Heart right ventricle (tissue), 16 donors: ENCODE measurements around the gene ZC2HC1C. TPM values are rescaled to one million over a fixed set of nuclear protein-coding genes. Genes with fewer than 3 reads are reported as not detected.
A peak's percentile ranks its signal among the peaks of the same experiment; 100 is the strongest.

Experiments
- ATAC-seq, 8 donors: fragments of 200-7000 bp; cut with Tn5 transposase; one replicate each; pipeline ENCODE4 v1.9.1; 2020; ENCODE audit warnings: mild to moderate bottlenecking in 8 of 8, moderate library complexity in 8 of 8, moderate number of reproducible peaks in 1 of 8
- DNase-seq, 2 donors: peaks; one replicate each; pipeline ENCODE4 v3.0.0-alpha.2; 2020
- H3K27ac ChIP-seq, 10 donors: fragments of 200-600 bp; sonication (generic) in 2 of 10; one replicate each; pipeline versions ENCODE4 v1.5.0 to v1.8.0; 2020 to 2022; ENCODE audit warnings: mild to moderate bottlenecking in 3 of 10
- H3K27me3 ChIP-seq, 7 donors: fragments of 200-600 bp; one replicate each; pipeline ENCODE4 v1.8.0; 2021 to 2022; ENCODE audit warnings: mild to moderate bottlenecking in 2 of 7
- H3K36me3 ChIP-seq, 9 donors: fragments of 200-600 bp; sonication (generic) in 1 of 9; one replicate each; pipeline versions ENCODE4 v1.5.0 to v1.8.0; 2020 to 2022; ENCODE audit warnings: mild to moderate bottlenecking in 2 of 9
- H3K4me1 ChIP-seq, 9 donors: fragments of 200-600 bp; sonication (generic) in 1 of 9; one replicate each; pipeline versions ENCODE4 v1.5.0 to v1.8.0; 2020 to 2022; ENCODE audit warnings: mild to moderate bottlenecking in 4 of 9
- H3K4me3 ChIP-seq, 10 donors: fragments of 200-600 bp; sonication (generic) in 2 of 10; one replicate each; pipeline versions ENCODE4 v1.5.0 to v1.8.0; 2020 to 2022; ENCODE audit warnings: mild to moderate bottlenecking in 7 of 10, moderate library complexity in 2 of 10
- H3K9me3 ChIP-seq, 11 donors: fragments of 200-600 bp in 10 of 11; sonication (generic) in 2 of 11; one replicate each; pipeline versions ENCODE4 v1.5.0 to v1.8.0; 2013 to 2022; ENCODE audit warnings: mild to moderate bottlenecking in 2 of 11, control low read depth in 1 of 11, moderate library complexity in 1 of 11
- WGBS, 2 donors: extraction: QIAGEN DNeasy Blood & Tissue Kit; methylation state at CpG; one replicate each; pipeline ENCODE4 v1.1.7; 2013; ENCODE audit warnings: inconsistent platforms in 1 of 2; 5-methylcytosine and 5-hydroxymethylcytosine counted together
- intact Hi-C, 10 donors: fragments of 100-400 bp; cut with DNase I; formaldehyde crosslinking; loops; one replicate each; pipeline versions ENCODE4 v1.11.1 to v1.14.2; 2022
- polyA plus RNA-seq, 2 donors: library from polyadenylated mRNA; stranded (reverse); fragments of 200-250 nt; gene quantifications; one replicate each; pipeline ENCODE4 v1.2.3, GENCODE V29; 2013
- total RNA-seq, 10 donors: library from RNA; stranded (reverse); fragmentation: NEBNext Ultra II Directional in 3 of 10; extraction: Animal tissue kit (Norgen Biotek cat#: 25700) in 3 of 10; gene quantifications; one replicate each; pipeline versions ENCODE4 v1.2.1 to v1.2.4, GENCODE V29; 2021 to 2023
- TF ChIP-seq, protein P1 (sequence below), 9 donors: fragments of 200-600 bp; sonication (generic) in 2 of 9; IDR thresholded peaks; one replicate each; pipeline versions ENCODE4 v1.5.0 to v1.8.0; 2021 to 2022; ENCODE audit warnings: antibody characterized with exemption in 9 of 9, mild to moderate bottlenecking in 5 of 9, moderate library complexity in 1 of 9
- donor health status: Arrhythmogenic right ventricular cardiomyopathy.
- donor health status: ischemic (EF 13 %, LVEDD 7.1; RV severe dilation, severe dysfunction).
- donor health status: healthy with polysubstance abuse.
- donor health status: DM: no; HTN: yes; CAD: no.
- donor health status: DM: no; HTN: no; CAD: no.
- donor health status: ischemic (EF 25% LVEDD 6.9; RV normal size, moderate dysfunction).
- donor health status: ischemic (EF 25% LVEDD 5.7; RV mildly dilated, moderate dysfunction).
- donor health status: healthy.
- donor health status: DM: yes; HTN: yes; CAD: no.
- donor health status: Ischemic cardiomyopathy.
- donor health status: ischemic (EF 35%, LVEDD 5.7; RV mildly dilated, moderate dysfunction).
- donor health status: nonischemic (EF 11% LVEDD 7.7; RV severe dilation, severe dysfunction).
- donor health status: DM: yes; HTN: yes; CAD: no.
- donor health status: PGD.
- donor health status: ischemic (EF 29% LVEDD 5.4; RV normal size, mild dysfunction).
- donor health status: nonischemic (EF 23%, LVEDD 6.1; RV moderate dilation, normal function).

ZC2HC1C gene
- total and polyA plus RNA-seq, 12 donors, result 3.7 to 14.6 (median 8.9) TPM

- H3K36me3 ChIP-seq, result peaks cover 0 to 23% (median 0%) of the 10 kb centered on the region in 9 donors
- DNase-seq (no peak), ATAC-seq (no peak)
- intact Hi-C loops, result loop anchor here in 3 of 10 donors (5.0 to 10.0 kb wide), 2 partner anchors 52 to 55 kb away; partner anchors contain the start of gene EIF2B2 (in 2 of the 3)
- WGBS, 2 donors, result 84 to 90% methylated on average over 2 of the region's 2 CpGs
- H3K27me3 ChIP-seq, result no peaks in the 10 kb centered on the region
- peaks cover 0 to 6% (median 0%) of the 10 kb centered on the region in 11 donors for H3K9me3 ChIP-seq
- TF ChIP-seq, protein P1, sequence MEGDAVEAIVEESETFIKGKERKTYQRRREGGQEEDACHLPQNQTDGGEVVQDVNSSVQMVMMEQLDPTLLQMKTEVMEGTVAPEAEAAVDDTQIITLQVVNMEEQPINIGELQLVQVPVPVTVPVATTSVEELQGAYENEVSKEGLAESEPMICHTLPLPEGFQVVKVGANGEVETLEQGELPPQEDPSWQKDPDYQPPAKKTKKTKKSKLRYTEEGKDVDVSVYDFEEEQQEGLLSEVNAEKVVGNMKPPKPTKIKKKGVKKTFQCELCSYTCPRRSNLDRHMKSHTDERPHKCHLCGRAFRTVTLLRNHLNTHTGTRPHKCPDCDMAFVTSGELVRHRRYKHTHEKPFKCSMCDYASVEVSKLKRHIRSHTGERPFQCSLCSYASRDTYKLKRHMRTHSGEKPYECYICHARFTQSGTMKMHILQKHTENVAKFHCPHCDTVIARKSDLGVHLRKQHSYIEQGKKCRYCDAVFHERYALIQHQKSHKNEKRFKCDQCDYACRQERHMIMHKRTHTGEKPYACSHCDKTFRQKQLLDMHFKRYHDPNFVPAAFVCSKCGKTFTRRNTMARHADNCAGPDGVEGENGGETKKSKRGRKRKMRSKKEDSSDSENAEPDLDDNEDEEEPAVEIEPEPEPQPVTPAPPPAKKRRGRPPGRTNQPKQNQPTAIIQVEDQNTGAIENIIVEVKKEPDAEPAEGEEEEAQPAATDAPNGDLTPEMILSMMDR (IDR thresholded peaks at IDR 0.05), result no peak
- H3K27ac ChIP-seq, result no peak overlapping the region
- H3K4me1 ChIP-seq, result peaks cover 2 to 19% (median 13%) of the 10 kb centered on the region in 9 donors
- H3K4me3 ChIP-seq, result no peak overlapping the region
Measured at GRCh38 chr14:75059642-75060041, 9.8 kb upstream of the ZC2HC1C start.

DNA sequence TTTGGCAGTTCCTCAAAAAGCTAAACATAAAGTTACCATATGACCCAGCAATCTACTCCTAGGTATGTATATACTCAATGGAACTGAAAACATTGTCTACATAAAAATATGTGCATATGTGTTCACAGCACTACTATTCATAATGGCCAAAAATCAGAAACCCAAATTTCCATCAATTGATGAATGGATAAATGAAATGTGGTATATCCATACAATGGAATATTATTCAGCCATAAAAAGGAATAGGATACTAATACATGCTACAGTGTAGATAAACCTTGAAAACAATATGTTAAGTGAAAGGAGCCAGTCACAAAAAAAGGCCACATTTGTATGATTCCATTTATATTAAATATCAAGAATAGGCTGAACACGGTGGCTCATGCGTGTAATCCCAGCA lies 9.0 kb upstream of the ZC2HC1C start:
- H3K9me3 ChIP-seq, result peaks cover 0 to 6% (median 0%) of the 10 kb centered on the region in 11 donors
- intact Hi-C loops, result loop anchor here in 1 of 10 donors (10.0 kb wide), 1 partner anchor 56 kb away; the partner anchor contains the start of gene EIF2B2
- no peaks in the 10 kb centered on the region for H3K27me3 ChIP-seq
- H3K36me3 ChIP-seq, result peaks cover 0 to 23% (median 0%) of the 10 kb centered on the region in 9 donors
- TF ChIP-seq, protein P1 (IDR thresholded peaks at IDR 0.05), result no peak
- H3K4me3 ChIP-seq, result no peak overlapping the region
- H3K27ac ChIP-seq, result no peak overlapping the region
- peaks cover 2 to 22% (median 15%) of the 10 kb centered on the region in 9 donors for H3K4me1 ChIP-seq
- WGBS, 2 donors, result 47 to 74% methylated on average over 2 of the region's 2 CpGs
- DNase-seq (no peak), ATAC-seq (no peak)

DNA sequence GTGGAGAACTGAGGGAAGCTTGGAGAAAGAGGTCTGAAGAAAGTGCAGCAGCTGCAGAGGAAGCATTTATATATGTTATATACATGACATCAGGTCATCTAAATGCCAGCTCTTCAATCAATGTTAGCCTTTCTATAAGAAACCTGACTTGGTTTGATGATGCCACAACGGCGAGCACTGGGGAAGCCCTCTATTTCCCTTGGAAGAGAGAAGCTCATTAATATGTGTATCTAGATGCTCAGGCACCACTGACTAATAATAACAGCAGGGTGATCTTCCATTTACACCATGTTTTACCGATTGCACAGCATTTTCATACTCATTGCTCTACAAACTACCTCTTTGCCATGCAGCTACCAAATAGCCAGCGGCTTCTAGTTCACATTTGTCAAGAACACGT lies 6.4 kb upstream of the ZC2HC1C start:
- Histone ChIP-seq H3K9me3 (peaks cover 0 to 6% (median 0%) of the 10 kb centered on the region in 11 donors), H3K4me1 (peaks cover 2 to 35% (median 19%) of the 10 kb centered on the region in 9 donors), H3K36me3 (peaks cover 0 to 23% (median 0%) of the 10 kb centered on the region in 9 donors), H3K4me3 (peak overlapping the region in 9 of 10 donors; percentile 60 to 94 (median 74)), H3K27ac (peak overlapping the region in 1 of 10 donors; percentile 86), H3K27me3 (no peaks in the 10 kb centered on the region)
- intact Hi-C loops, result loop anchor here in 1 of 10 donors (10.0 kb wide), 1 partner anchor 58 kb away; the partner anchor contains the start of gene EIF2B2
- DNase-seq, result no peak
- TF ChIP-seq, protein P1 (IDR thresholded peaks at IDR 0.05), result no peak
- ATAC-seq, result no peak
- 37 to 43% methylated on average over 5 of the region's 5 CpGs for WGBS, 2 donors

DNA sequence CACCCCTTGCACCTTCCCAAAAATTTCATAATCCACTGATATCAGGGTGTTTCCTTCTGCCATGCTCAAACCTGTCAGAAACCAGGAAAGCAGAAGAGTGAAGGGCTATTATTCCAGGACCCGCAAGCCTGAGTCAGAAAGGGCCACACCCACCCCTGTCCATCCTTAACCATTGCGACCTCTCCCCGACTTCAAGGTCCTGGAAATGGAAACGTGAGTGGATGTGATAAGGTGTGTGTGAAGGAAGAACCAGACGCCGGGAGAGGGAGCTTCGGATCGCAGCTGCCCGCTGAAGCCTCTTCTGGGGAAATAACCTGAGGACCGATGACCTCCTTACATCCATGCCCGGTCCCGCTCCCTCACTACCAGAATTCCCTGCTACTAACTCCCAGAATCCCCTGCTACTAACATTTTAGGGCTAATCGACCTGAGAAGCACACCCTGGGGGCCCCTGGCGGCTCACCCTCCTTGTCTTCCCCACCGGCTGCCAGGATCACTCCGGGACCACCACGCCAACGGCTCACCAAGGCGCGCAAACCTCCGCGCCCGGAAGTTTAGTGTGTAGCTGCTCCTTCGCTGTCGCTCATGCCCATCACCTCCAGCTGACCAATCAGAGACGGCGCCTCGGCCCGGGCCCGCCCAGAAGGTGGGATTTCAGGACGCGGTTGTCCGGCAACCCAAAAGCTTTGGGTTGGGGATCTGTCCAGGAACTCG lies 5.8 kb upstream of the ZC2HC1C start, which contains the start of gene ACYP1:
Gene ACYP1 (minus strand): TSS at position 534 of the 714 bp plus-strand sequence. CDS start 471 bp downstream, at position 63.
- 1 to 2% methylated on average over 34 of the region's 34 CpGs for WGBS, 2 donors
- H3K36me3 ChIP-seq, result peaks cover 0 to 23% (median 0%) of the 10 kb centered on the region in 9 donors
- H3K4me1 ChIP-seq, result peaks cover 2 to 41% (median 26%) of the 10 kb centered on the region in 9 donors
- DNase-seq, result peak; percentile 92 to 94
- peak; percentile 91 to 98 (median 96) for ATAC-seq
- H3K9me3 ChIP-seq, result peaks cover 0 to 6% (median 0%) of the 10 kb centered on the region in 11 donors
- H3K27ac ChIP-seq, result peak within 1 kb of the TSS in 9 of 10 donors; percentile 14 to 86 (median 72)
- no peaks in the 10 kb centered on the region for H3K27me3 ChIP-seq
- intact Hi-C loops, result loop anchor here in 1 of 10 donors (10.0 kb wide), 1 partner anchor 59 kb away; the partner anchor contains the start of gene EIF2B2
- peak within 1 kb of the TSS; percentile 47 to 94 (median 74) for H3K4me3 ChIP-seq
- TF ChIP-seq, protein P1 (IDR thresholded peaks at IDR 0.05), result peak in 1 of 9 donors; percentile 14
